Gastrocnemius medialis (tissue), 4 donors: ENCODE data around the gene TCF12.

Experiments
- CTCF ChIP-seq, 5 experiments: fragments of 450-650 bp in 3 of 5; fragments of 200-600 bp in 2 of 5; sonication (generic) in 2 of 5; IDR thresholded peaks in 4 of 5; conservative IDR thresholded peaks in 1 of 5; 1 replicate in 4 of 5; 2 replicates in 1 of 5; pipeline ENCODE4 v1.5.1; 2016 to 2019; ENCODE audit warnings: antibody characterized with exemption in 5 of 5, mild to moderate bottlenecking in 3 of 5, moderate library complexity in 3 of 5
- POLR2A ChIP-seq, 2 donors: fragments of 450-650 bp; IDR thresholded peaks; one replicate each; pipeline ENCODE4 v1.6.1; 2017; ENCODE audit warnings: antibody characterized with exemption in 2 of 2, mild to moderate bottlenecking in 2 of 2, moderate library complexity in 2 of 2

GRCh38 chr15:57196865-57197264 is 278.4 kb downstream of the TCF12 start:
- TF ChIP-seq CTCF (IDR thresholded peaks at IDR 0.05 in 4 of 5, conservative IDR thresholded peaks at IDR 0.05 in 1 of 5) (no peak), POLR2A (IDR thresholded peaks at IDR 0.05) (no peak)
